Kidney tubule cell (primary cell): ENCODE results near the gene PKDCC.
A peak's percentile ranks its signal among the peaks of the same experiment; 100 is the strongest.

ENCODE experiments used
- DNase-seq: peaks from one replicate; pipeline ENCODE4 v3.0.0-alpha.2; 2018; ENCODE audit warnings: low spot score

Gene PKDCC

GRCh38 chr2:42087137-42087856 is 39.5 kb downstream of the PKDCC start:
- no peak for DNase-seq

DNA sequence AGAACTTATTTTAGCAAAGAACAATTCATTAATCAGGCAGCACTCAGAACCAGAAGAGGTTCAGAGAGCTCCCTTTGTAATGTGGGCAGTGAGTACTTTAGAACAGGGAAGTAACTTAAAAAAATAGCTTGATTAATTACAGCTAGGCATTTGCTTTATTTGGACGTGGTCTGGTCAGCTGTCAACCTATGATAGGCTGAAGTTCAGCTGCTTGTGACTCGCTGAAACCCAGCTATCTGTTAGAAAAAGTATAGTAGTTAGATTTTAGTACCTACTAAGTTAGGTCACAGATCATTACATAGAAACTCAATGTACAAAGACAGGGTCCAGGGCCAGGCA is 40.0 kb downstream of the PKDCC start:
- DNase-seq, result peak; percentile 13

- peak; percentile 62 for DNase-seq
Observed at GRCh38 chr2:42089340-42089925, 41.6 kb downstream of the PKDCC start.

DNA sequence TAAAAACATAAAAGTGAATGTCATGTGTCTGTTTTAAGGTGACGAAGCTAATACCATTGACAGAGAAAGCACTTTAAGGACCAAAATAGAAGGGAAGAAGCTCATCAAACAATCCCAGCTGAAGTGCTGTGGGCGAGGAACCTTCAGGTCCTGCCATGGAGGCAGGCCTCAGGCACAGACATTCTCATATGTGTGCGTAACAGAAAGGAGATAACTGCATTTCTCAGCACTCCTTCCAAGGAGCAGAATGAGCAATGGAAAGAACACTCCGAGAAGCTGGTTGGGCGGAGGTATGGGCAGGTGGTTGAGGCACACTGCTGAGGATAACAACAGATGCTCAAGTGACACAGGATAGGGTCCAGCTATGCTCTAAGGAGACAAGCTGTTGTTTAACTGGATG is 42.4 kb downstream of the PKDCC start:
- no peak for DNase-seq

- DNase-seq, result no peak
Observed at GRCh38 chr2:42091671-42092070, 43.9 kb downstream of the PKDCC start.

GRCh38 chr2:42092084-42092996 is 44.5 kb downstream of the PKDCC start:
- DNase-seq, result peak; percentile 37

DNA sequence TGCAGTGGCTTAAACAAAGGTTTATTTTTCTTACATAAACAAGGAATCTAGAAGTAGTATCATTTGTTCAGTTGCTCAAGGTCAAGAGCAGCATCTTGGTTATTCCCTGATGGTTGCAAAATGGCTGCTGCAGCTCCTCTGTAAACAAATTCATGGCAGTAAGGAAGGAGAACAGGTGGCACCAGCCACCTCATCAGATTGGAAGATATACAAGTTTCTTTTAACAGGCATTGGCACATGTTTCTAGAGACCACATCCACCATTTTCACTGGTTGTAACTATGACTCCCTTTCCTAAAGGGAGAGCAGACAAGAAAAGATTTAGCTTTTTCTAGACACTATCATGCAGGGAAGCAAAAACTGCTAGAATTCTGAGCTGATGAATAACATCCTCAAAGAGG is 46.3 kb downstream of the PKDCC start:
- no peak for DNase-seq

DNA sequence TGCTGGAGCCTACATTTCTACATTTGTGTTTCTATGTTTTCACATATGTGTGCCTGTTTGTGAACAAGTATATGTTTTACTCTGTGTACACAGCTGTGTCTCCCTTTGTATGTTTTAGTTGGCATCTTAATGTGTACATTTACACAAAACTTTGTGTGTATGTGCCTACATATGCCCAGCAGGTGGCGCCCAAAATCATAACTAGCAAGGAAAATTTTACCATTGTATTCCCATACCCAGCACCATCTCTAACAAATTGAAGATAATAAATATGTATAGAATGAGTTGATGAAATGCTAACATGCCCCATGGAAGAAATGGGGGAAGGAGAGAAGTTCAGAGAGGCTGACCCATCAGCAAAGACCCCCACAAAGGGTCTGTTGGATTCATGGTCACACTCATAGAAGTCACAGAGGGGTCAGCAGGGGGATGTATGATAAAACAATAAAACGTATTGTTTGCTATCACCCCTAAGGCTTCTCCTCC is 48.1 kb downstream of the PKDCC start:
- DNase-seq, result peak; percentile 70

GRCh38 chr2:42096869-42097591 is 49.2 kb downstream of the PKDCC start:
- DNase-seq, result no peak

- no peak for DNase-seq
Observed at GRCh38 chr2:42098571-42099437, 51.0 kb downstream of the PKDCC start.

DNA sequence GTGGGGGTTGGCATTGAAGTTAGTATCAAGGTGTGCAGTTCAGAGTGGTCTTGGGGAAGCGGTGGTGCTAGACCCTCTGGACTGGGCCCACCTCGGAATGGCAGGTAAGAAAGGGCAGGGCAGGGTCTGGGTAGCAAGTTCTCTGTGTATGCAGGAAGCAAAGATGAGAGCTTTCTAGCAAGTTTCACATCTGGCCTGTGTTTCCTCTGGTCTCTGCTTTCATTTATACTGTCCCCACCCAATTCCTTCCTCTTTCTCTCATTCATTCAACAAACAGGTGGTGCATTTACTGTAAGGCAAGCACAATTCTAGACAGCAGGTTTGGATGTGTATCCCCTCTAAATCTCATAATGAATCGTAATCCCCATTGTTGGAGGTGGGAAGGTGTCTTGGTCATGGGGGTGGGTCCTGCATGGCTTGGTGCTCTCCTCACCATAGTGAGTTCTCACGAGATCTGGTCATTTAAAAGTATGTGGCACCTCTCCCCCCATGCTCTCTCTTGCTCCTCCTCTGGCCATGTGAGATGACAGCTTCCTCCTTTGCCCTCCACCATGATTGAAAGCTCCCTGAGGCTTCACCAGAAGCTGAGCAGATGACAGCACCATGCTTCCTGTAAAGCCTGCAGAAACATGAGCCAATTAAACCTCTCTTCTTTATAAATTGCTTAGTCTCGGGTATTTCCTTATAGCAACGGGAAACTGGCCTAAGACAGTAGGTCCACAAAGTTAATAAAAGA is 51.8 kb downstream of the PKDCC start:
- no peak for DNase-seq

DNA sequence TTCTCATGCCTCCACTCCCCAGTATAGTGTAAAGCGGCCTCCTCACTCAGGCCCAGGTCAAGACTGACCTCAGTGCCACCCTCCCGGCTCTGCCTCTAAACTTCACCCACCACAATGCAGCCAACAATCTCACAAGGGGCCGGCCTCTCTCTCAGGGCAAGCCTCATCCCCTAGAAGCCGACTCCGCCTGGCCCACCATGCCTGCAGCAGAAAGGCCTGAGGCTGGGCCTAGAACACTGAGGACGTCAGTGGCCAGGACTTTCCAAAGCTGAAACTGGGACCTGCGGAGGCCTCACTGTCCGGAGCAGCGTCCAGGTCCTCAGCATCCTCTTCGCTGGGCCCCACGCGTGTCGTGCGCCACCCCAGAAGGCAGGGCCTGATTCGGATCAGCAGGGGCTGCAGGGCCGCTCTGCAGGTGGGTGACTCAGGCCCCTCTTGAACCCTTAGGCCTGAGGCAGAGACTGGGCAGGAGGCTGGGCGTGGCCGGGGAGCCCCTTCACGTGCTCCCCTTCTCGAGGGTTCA is 52.9 kb downstream of the PKDCC start:
- DNase-seq, result no peak

- peak; percentile 71 for DNase-seq
Observed at GRCh38 chr2:42101206-42102023, 53.6 kb downstream of the PKDCC start.

- DNase-seq, result peak; percentile 91
Observed at GRCh38 chr2:42102024-42102590, 54.3 kb downstream of the PKDCC start.

DNA sequence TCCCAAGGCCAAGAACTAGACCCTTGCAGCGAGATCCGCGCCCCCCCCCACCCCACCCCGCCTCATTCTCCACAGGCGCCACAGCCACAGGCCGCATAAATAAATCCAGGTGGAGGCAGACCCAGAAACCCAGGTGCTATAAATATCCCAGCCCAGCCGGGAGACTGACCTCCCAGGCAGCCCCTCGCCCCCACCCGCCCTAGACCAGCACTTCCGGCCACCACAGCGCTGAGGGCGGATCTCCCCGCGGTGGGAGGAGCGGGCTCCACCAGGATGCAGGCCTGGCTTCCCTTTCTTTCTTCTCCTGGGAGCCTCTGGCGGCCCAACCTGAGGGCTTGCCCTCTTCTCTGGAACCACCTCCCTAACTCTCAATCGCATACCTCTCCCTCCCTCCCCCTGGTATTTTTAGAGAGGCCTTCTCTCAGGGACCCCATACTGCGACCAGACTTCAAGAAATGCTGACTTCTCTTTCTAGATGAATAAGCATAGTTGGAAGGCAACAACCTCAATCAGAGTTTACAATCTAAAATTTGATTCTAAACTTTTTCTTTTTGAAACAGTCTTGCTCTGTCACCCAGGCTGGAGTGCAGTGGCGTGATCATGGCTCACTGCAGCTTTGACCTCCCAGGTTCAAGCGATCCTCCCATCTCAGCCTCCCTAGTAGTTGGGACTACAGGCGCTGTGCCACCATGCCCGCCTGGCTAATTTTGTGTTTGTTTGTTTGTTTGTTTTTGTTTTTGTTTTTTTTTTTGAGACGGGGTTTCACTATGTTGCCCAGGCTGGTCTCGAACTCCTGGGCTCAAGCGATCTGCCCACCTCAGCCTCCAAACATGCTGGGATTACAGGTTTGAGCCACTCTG is 55.0 kb downstream of the PKDCC start:
- DNase-seq, result peak; percentile 89

- DNase-seq, result no peak
Observed at GRCh38 chr2:42103829-42104228, 56.0 kb downstream of the PKDCC start.

DNA sequence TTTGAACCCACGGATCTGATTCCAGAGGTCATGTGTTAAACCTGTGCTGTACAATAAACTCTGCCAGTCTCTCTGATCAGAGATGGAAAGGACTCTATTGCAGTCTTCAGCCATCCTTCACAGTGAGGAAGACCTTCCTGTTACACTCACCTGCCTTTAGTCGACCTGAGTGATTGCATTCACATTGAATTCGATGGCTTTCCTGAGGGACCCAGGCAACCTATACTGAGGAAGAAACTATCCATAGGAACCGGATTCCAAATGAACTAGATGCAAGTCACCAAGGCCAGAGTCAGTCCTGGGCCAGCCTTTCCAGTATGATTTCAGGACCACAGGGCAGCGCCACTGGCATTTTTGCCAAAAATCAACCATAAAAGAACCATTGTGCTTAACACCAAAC is 56.8 kb downstream of the PKDCC start:
- DNase-seq, result no peak
